HAP-1 (cell line): Measurements from ENCODE around the gene ZBTB1.
"Not testable (repeated sequence)": the region's sequence is repeated elsewhere in the genome, so short reads cannot be mapped to it uniquely, and the experiment has no call there.

Source experiments
- DNase-seq, 2 experiments: peaks; one replicate each; pipeline ENCODE4 v3.0.0-alpha.2; 2016 to 2020; ENCODE audit warnings: low spot score in 2 of 2
- H3K27me3 ChIP-seq: fragments of 250-450 bp; sonication (Bioruptor Pico); 2 replicates; pipeline ENCODE4 v1.5.1; 2020; ENCODE audit warnings: low read depth, mild to moderate bottlenecking, moderate library complexity
- H3K36me3 ChIP-seq: fragments of 250-450 bp; sonication (Bioruptor Pico); replicated peaks from 2 replicates; pipeline ENCODE4 v1.5.1; 2020; ENCODE audit warnings: mild to moderate bottlenecking
- H3K4me1 ChIP-seq: fragments of 250-450 bp; sonication (Bioruptor Pico); 2 replicates; pipeline ENCODE4 v1.5.1; 2020; ENCODE audit warnings: mild to moderate bottlenecking
- H3K4me3 ChIP-seq: fragments of 250-450 bp; sonication (Bioruptor Pico); 2 replicates; pipeline ENCODE4 v1.5.1; 2020; ENCODE audit warnings: mild to moderate bottlenecking, moderate library complexity
- H3K9me3 ChIP-seq: fragments of 250-450 bp; sonication (Bioruptor Pico); 2 replicates; pipeline ENCODE4 v1.5.1; 2020; ENCODE audit warnings: mild to moderate bottlenecking, moderate library complexity
- in situ Hi-C: fragments of 300-500 bp; cut with MboI; formaldehyde crosslinking; loops from 3 replicates; pipeline ENCODE4 v1.14.3; 2020; ENCODE audit warnings: low sequenced_read_pairs, inconsistent platforms, mixed read lengths

The ZBTB1 gene

GRCh38 chr14:64550621-64551333, 46.2 kb downstream of the ZBTB1 start:
- in situ Hi-C loops: no loop called here

GRCh38 chr14:64554556-64554955, 50.0 kb downstream of the ZBTB1 start:
- H3K4me3 ChIP-seq: no peak overlapping the region
- DNase-seq: no peak
- peaks cover 4% of the 10 kb centered on the region for H3K4me1 ChIP-seq
- in situ Hi-C loops: no loop called here
- H3K36me3 ChIP-seq: no peaks in the 10 kb centered on the region
- H3K9me3 ChIP-seq: no peaks in the 10 kb centered on the region
- 0 out of 2 replicates have a peak, but pooled peaks cover 2% of the 10 kb centered on the region for H3K27me3 ChIP-seq

More at GRCh38 chr14:64550621-64551333, 46.2 kb downstream of the ZBTB1 start:
- H3K27me3 ChIP-seq: 0 out of 2 replicates have a peak, but pooled peaks cover 2% of the 10 kb centered on the region
- no peaks in the 10 kb centered on the region for H3K36me3 ChIP-seq
- peaks cover 9% of the 10 kb centered on the region for H3K4me1 ChIP-seq
- no peak for DNase-seq
- no peak overlapping the region for H3K4me3 ChIP-seq
- H3K9me3 ChIP-seq: no peaks in the 10 kb centered on the region

DNA sequence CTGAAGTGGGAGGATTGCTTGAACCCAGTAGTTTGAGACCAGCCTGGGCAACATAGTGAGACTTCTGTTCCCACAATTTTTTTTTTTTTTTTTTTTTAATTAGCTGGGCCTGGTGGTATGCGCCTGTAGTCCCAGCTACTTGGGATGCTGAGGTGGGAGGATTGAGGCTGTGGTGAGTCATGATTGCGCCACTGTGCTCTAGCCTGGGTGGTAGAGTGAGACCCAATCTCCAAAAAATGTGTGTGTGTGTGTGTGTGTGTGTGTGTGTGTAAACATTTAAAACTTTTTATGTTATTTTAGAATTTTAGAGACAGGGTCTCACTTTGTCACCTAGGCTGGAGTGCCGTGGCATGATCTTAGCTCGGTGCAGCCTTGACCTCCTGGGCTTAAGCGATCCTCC, 52.0 kb downstream of the ZBTB1 start:
- no peak for DNase-seq
- H3K4me1 ChIP-seq: no peaks in the 10 kb centered on the region
- H3K27me3 ChIP-seq: 0 out of 2 replicates have a peak, but pooled peaks cover 2% of the 10 kb centered on the region
- H3K4me3 ChIP-seq: no peak overlapping the region
- H3K9me3 ChIP-seq: no peaks in the 10 kb centered on the region
- H3K36me3 ChIP-seq: no peaks in the 10 kb centered on the region
- in situ Hi-C loops: no loop called here

- H3K4me1 ChIP-seq, H3K4me3 ChIP-seq, DNase-seq, H3K9me3 ChIP-seq, H3K36me3 ChIP-seq, in situ Hi-C loops, H3K27me3 ChIP-seq: not testable (repeated sequence)
These were observed 53.6 kb downstream of the ZBTB1 start for GRCh38 chr14:64558216-64558615.

GRCh38 chr14:64561631-64562030, 57.1 kb downstream of the ZBTB1 start:
- H3K9me3 ChIP-seq: no peaks in the 10 kb centered on the region

DNA sequence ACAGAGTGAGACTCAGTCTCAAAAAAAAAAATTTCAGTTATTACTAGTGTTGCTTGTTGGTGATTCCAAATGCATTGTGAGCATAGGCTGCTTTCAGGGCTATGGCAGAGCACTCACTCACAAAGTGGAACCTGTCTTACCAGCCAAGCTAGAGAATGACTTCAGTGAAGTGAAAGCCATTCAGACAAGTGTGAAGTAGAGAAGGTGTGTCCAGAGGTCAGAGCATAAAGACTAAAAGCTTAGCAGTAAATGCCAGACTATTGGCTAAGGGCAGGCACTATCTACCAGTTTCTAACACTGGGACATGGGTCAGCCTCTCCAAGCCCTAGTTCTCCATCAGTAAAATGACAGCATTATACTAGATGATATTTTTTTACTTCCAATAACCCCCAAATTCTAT, 57.9 kb downstream of the ZBTB1 start:
- in situ Hi-C loops: no loop called here
- H3K9me3 ChIP-seq: no peaks in the 10 kb centered on the region
- no peak overlapping the region for H3K4me3 ChIP-seq
- no peak for DNase-seq
- no peaks in the 10 kb centered on the region for H3K27me3 ChIP-seq
- H3K36me3 ChIP-seq: no peaks in the 10 kb centered on the region
- H3K4me1 ChIP-seq: peaks cover 4% of the 10 kb centered on the region

More at GRCh38 chr14:64561631-64562030, 57.1 kb downstream of the ZBTB1 start:
- H3K36me3 ChIP-seq: no peaks in the 10 kb centered on the region
- no peak overlapping the region for H3K4me3 ChIP-seq
- in situ Hi-C loops: no loop called here
- H3K4me1 ChIP-seq: peaks cover 4% of the 10 kb centered on the region
- DNase-seq: no peak
- no peaks in the 10 kb centered on the region for H3K27me3 ChIP-seq

DNA sequence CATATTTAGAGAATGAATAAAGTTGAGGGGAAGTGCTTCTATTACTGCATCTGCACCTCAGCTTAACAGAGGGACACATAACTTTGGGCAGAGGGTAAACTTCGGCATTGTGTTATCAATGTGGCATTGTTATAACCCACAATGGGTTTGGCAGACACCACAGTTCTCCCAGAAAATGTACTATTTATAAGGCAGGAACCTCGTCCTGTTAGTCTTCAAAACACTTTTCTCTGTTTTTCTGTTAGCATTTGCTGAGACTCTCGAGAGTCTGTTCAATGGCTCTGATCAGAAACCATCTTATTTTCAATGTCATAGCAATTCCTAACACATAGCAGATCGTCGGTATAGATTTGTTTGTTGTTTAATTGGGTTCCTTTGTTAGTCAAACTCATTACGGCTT, 59.1 kb downstream of the ZBTB1 start:
- H3K36me3 ChIP-seq: no peaks in the 10 kb centered on the region
- in situ Hi-C loops: no loop called here
- no peaks in the 10 kb centered on the region for H3K27me3 ChIP-seq
- DNase-seq: no peak
- H3K4me3 ChIP-seq: no peak overlapping the region
- no peaks in the 10 kb centered on the region for H3K9me3 ChIP-seq
- peaks cover 4% of the 10 kb centered on the region for H3K4me1 ChIP-seq

GRCh38 chr14:64566651-64567122, 62.1 kb downstream of the ZBTB1 start:
- H3K9me3 ChIP-seq: no peaks in the 10 kb centered on the region
- H3K27me3 ChIP-seq: no peaks in the 10 kb centered on the region
- no peaks in the 10 kb centered on the region for H3K36me3 ChIP-seq
- H3K4me3 ChIP-seq: no peak overlapping the region
- in situ Hi-C loops: no loop called here
- DNase-seq: no peak
- peaks cover 4% of the 10 kb centered on the region for H3K4me1 ChIP-seq

GRCh38 chr14:64569138-64569631, 64.6 kb downstream of the ZBTB1 start:
- no peaks in the 10 kb centered on the region for H3K9me3 ChIP-seq
- no peaks in the 10 kb centered on the region for H3K36me3 ChIP-seq
- in situ Hi-C loops: no loop called here
- H3K27me3 ChIP-seq: no peaks in the 10 kb centered on the region
- peaks cover 11% of the 10 kb centered on the region for H3K4me1 ChIP-seq
- H3K4me3 ChIP-seq: no peak overlapping the region
- no peak for DNase-seq

DNA sequence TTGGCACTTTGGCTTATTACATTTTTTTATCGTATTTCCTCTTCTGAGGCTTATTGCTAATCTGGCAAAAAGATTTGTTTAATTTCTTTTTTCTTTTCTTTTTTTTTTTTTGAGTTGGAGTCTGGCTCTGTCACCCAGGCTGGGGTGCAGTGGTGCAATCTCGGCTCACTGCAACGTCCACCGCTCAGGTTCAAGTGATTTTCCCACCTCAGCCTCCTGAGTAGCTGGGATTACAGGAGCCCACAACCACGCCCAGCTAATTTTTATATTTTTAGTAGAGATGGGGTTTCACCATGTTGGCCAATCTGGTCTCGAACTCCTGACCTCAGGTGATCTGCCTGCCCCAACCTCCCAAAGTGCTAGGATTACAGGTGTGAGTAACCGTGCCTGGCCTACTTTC, 65.1 kb downstream of the ZBTB1 start:
- in situ Hi-C loops, H3K4me3 ChIP-seq, H3K36me3 ChIP-seq, H3K9me3 ChIP-seq, DNase-seq, H3K27me3 ChIP-seq: not testable (repeated sequence)
- peaks cover 11% of the 10 kb centered on the region for H3K4me1 ChIP-seq

- Histone ChIP-seq H3K27me3 (no peaks in the 10 kb centered on the region), H3K4me3 (no peak overlapping the region), H3K4me1 (peaks cover 11% of the 10 kb centered on the region), H3K9me3 (no peaks in the 10 kb centered on the region), H3K36me3 (no peaks in the 10 kb centered on the region)
- in situ Hi-C loops: no loop called here
- DNase-seq: peak in 1 of 2 experiments; percentile 42
These were observed 68.0 kb downstream of the ZBTB1 start for GRCh38 chr14:64572386-64573104.

DNA sequence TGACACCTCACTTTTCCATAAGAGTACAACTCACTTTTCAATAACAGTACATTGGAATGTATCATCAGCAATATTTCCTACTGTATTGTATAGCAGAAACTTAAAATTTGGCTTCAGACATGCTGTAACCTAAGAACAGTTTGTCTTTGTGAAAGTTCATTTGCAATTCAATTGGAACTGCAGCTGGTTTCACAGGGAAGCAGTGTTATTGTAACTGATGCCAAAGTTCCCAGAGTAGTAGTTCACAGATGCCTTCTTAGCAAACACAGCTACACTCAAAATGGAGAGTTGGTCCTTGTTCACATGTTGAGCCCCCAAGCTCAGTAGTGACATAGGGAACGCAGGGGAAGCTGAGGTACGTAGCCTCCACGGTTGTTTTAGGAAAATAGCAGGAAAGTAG, 68.5 kb downstream of the ZBTB1 start:
- Histone ChIP-seq H3K27me3 (no peaks in the 10 kb centered on the region), H3K4me1 (peaks cover 11% of the 10 kb centered on the region), H3K36me3 (no peaks in the 10 kb centered on the region), H3K9me3 (no peaks in the 10 kb centered on the region), H3K4me3 (no peak overlapping the region)
- peak; percentile 42 to 95 for DNase-seq
- in situ Hi-C loops: no loop called here
